Ishikawa (cell line): ENCODE data around the gene ETV6.

Experiments used
- CEBPB ChIP-seq: IDR thresholded peaks from 2 replicates; pipeline ENCODE4 v1.6.1; 2012
- EGR1 ChIP-seq: IDR thresholded peaks from 2 replicates; pipeline ENCODE4 v1.6.1; 2012
- EP300 ChIP-seq: IDR thresholded peaks from 2 replicates; pipeline ENCODE4 v1.6.1; 2012; ENCODE audit warnings: borderline replicate concordance
- MAX ChIP-seq: IDR thresholded peaks from 2 replicates; pipeline ENCODE4 v1.6.1; 2012
- RAD21 ChIP-seq: IDR thresholded peaks from 2 replicates; pipeline ENCODE4 v1.6.1; 2012; ENCODE audit warnings: low read depth
- REST ChIP-seq: IDR thresholded peaks from 2 replicates; pipeline ENCODE4 v1.6.1; 2012; ENCODE audit warnings: low read depth, mild to moderate bottlenecking
- TCF12 ChIP-seq: IDR thresholded peaks from 2 replicates; pipeline ENCODE4 v1.6.1; 2012; ENCODE audit warnings: low read depth
- YY1 ChIP-seq: IDR thresholded peaks from 2 replicates; pipeline ENCODE4 v1.6.1; 2012; ENCODE audit warnings: low read depth

GRCh38 chr12:11923067-11923466 lies 273.6 kb downstream of the ETV6 start:
- no peak for TF ChIP-seq TCF12
- TF ChIP-seq EP300, result no peak
- no peak for TF ChIP-seq YY1
- TF ChIP-seq RAD21, result no peak
- no peak for TF ChIP-seq CEBPB
- TF ChIP-seq EGR1, result no peak
- no peak for TF ChIP-seq MAX
- no peak for TF ChIP-seq REST
